Fibroblast of lung (primary cell): ENCODE measurements around the gene SLITRK6. TPM values are rescaled to one million over a fixed set of nuclear protein-coding genes. Genes with fewer than 3 reads are reported as not detected.

Experiments used
- DNase-seq, 2 donors: peaks; one replicate each; pipeline versions ENCODE4 v3.0.0 to v3.0.0-alpha.2; 2010; ENCODE audit warnings: low read depth in 2 of 2
- H2AFZ ChIP-seq: 2 replicates; pipeline ENCODE4 v1.5.1; 2012; ENCODE audit warnings: low read length, control low read depth, inconsistent platforms
- H3K27ac ChIP-seq: 2 replicates; pipeline ENCODE4 v1.5.1; 2011; ENCODE audit warnings: low read length, control low read depth; ENCODE audit not compliant: insufficient read depth
- H3K27me3 ChIP-seq: 2 replicates; pipeline ENCODE4 v1.5.1; 2011; ENCODE audit warnings: mild to moderate bottlenecking, low read length; ENCODE audit not compliant: control insufficient read depth, insufficient read depth
- H3K36me3 ChIP-seq: 2 replicates; pipeline ENCODE4 v1.5.1; 2011; ENCODE audit warnings: low read length; ENCODE audit not compliant: control insufficient read depth, insufficient read depth
- H3K4me1 ChIP-seq: 2 replicates; pipeline ENCODE4 v1.5.1; 2011; ENCODE audit warnings: low read length; ENCODE audit not compliant: control insufficient read depth, insufficient read depth; ENCODE audit errors: extremely low read depth
- H3K4me2 ChIP-seq: 2 replicates; pipeline ENCODE4 v1.5.1; 2011; ENCODE audit warnings: low read length, control low read depth; ENCODE audit not compliant: insufficient read depth; ENCODE audit errors: extremely low read depth
- H3K4me3 ChIP-seq, 4 experiments: fragments of 200-600 bp in 1 of 4; sonication (generic) in 1 of 4; replicated peaks in 1 of 4; 2 replicates each; pipeline ENCODE4 v1.5.1; 2011 to 2016; ENCODE audit warnings: low read length in 4 of 4, low read depth in 3 of 4, mild to moderate bottlenecking in 3 of 4, control low read depth in 2 of 4, inconsistent platforms in 1 of 4, mixed read lengths in 1 of 4; ENCODE audit not compliant: insufficient read depth in 1 of 4; ENCODE audit errors: control extremely low read depth in 1 of 4
- H3K79me2 ChIP-seq: 2 replicates; pipeline ENCODE4 v1.5.1; 2012; ENCODE audit warnings: mild to moderate bottlenecking, low read length, inconsistent platforms; ENCODE audit not compliant: control insufficient read depth, insufficient read depth
- H3K9ac ChIP-seq: 2 replicates; pipeline ENCODE4 v1.5.1; 2011; ENCODE audit warnings: mild to moderate bottlenecking, low read length, control low read depth; ENCODE audit not compliant: insufficient read depth
- H3K9me3 ChIP-seq: 2 replicates; pipeline ENCODE4 v1.5.1; 2012; ENCODE audit warnings: low read depth, low read length; ENCODE audit not compliant: control insufficient read depth, insufficient read depth
- H4K20me1 ChIP-seq: 2 replicates; pipeline ENCODE4 v1.5.1; 2011; ENCODE audit warnings: low read length; ENCODE audit not compliant: control insufficient read depth, insufficient read depth; ENCODE audit errors: extremely low read depth
- EZH2 ChIP-seq: IDR thresholded peaks from 2 replicates; pipeline ENCODE4 v1.5.1; 2012; ENCODE audit warnings: low read length, control low read depth, mild to moderate bottlenecking; ENCODE audit errors: missing control alignments
- polyA plus RNA-seq, 2 donors: library from polyadenylated mRNA; depleted of rRNA in 1 of 2; stranded (reverse) in 1 of 2; unstranded in 1 of 2; fragments of >200 nt; gene quantifications; 2 replicates each; pipeline ENCODE4 v1.2.1, GENCODE V29; 2011 to 2012; ENCODE audit warnings: missing spikeins in 1 of 2
- total RNA-seq: library from RNA; depleted of rRNA; stranded (reverse); fragments of >200 nt; gene quantifications from 2 replicates; pipeline ENCODE4 v1.2.1, GENCODE V29; 2014
- TF ChIP-seq, protein P1 (sequence below), 2 donors: IDR thresholded peaks in 1 of 2; conservative IDR thresholded peaks in 1 of 2; 1 replicate in 1 of 2; 2 replicates in 1 of 2; pipeline ENCODE4 v1.5.1; 2011 to 2012; ENCODE audit warnings: low read length in 2 of 2, control low read depth in 1 of 2, inconsistent platforms in 1 of 2, low read depth in 1 of 2, mild to moderate bottlenecking in 1 of 2

SLITRK6 gene
- total and polyA plus RNA-seq, 2 donors (not counting 1 experiment from before 2014, with no cell fraction given), result 3.3 to 39.5 TPM

GRCh38 chr13:85823832-85824231 lies 24.6 kb upstream of the SLITRK6 start:
- Histone ChIP-seq H3K27ac (no peak overlapping the region), H2AFZ (no peak overlapping the region), H3K9me3 (no peaks in the 10 kb centered on the region), H3K9ac (no peak overlapping the region), H3K36me3 (no peaks in the 10 kb centered on the region), H3K4me3 (no peak overlapping the region), H3K4me2 (no peak overlapping the region), H3K4me1 (no peaks in the 10 kb centered on the region), H3K79me2 (no peaks in the 10 kb centered on the region), H3K27me3 (no peaks in the 10 kb centered on the region), H4K20me1 (no peaks in the 10 kb centered on the region)
- TF ChIP-seq, protein P1, sequence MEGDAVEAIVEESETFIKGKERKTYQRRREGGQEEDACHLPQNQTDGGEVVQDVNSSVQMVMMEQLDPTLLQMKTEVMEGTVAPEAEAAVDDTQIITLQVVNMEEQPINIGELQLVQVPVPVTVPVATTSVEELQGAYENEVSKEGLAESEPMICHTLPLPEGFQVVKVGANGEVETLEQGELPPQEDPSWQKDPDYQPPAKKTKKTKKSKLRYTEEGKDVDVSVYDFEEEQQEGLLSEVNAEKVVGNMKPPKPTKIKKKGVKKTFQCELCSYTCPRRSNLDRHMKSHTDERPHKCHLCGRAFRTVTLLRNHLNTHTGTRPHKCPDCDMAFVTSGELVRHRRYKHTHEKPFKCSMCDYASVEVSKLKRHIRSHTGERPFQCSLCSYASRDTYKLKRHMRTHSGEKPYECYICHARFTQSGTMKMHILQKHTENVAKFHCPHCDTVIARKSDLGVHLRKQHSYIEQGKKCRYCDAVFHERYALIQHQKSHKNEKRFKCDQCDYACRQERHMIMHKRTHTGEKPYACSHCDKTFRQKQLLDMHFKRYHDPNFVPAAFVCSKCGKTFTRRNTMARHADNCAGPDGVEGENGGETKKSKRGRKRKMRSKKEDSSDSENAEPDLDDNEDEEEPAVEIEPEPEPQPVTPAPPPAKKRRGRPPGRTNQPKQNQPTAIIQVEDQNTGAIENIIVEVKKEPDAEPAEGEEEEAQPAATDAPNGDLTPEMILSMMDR (conservative IDR thresholded peaks at IDR 0.05 in 1 of 2, IDR thresholded peaks at IDR 0.05 in 1 of 2; ENCODE audit: low read depth in 1 of 2, low read length in 2 of 2), result no peak
- no peak for TF ChIP-seq EZH2
- no peak for DNase-seq

GRCh38 chr13:85819513-85819912 lies 20.3 kb upstream of the SLITRK6 start:
- no peak for DNase-seq
- no peak overlapping the region for H3K4me2 ChIP-seq
- TF ChIP-seq, protein P1 (conservative IDR thresholded peaks at IDR 0.05 in 1 of 2, IDR thresholded peaks at IDR 0.05 in 1 of 2; ENCODE audit: low read depth in 1 of 2, low read length in 2 of 2), result no peak
- TF ChIP-seq EZH2, result no peak

GRCh38 chr13:85816413-85816812 lies 17.2 kb upstream of the SLITRK6 start:
- TF ChIP-seq, protein P1 (conservative IDR thresholded peaks at IDR 0.05 in 1 of 2, IDR thresholded peaks at IDR 0.05 in 1 of 2; ENCODE audit: low read depth in 1 of 2, low read length in 2 of 2), result peak in 1 of 2 donors; percentile 27
- no peak for TF ChIP-seq EZH2

More at GRCh38 chr13:85819513-85819912, 20.3 kb upstream of the SLITRK6 start:
- Histone ChIP-seq H2AFZ (no peak overlapping the region), H3K27ac (no peak overlapping the region), H4K20me1 (no peaks in the 10 kb centered on the region), H3K4me3 (no peak overlapping the region), H3K36me3 (no peaks in the 10 kb centered on the region), H3K9me3 (no peaks in the 10 kb centered on the region), H3K27me3 (no peaks in the 10 kb centered on the region), H3K4me1 (no peaks in the 10 kb centered on the region), H3K9ac (no peak overlapping the region), H3K79me2 (no peaks in the 10 kb centered on the region)

More at GRCh38 chr13:85816413-85816812, 17.2 kb upstream of the SLITRK6 start:
- no peak overlapping the region for H2AFZ ChIP-seq
- H3K4me1 ChIP-seq, result no peaks in the 10 kb centered on the region
- H3K9me3 ChIP-seq, result no peaks in the 10 kb centered on the region
- no peaks in the 10 kb centered on the region for H3K79me2 ChIP-seq
- H3K4me2 ChIP-seq, result no peak overlapping the region
- H3K27me3 ChIP-seq, result no peaks in the 10 kb centered on the region
- H3K4me3 ChIP-seq, result no peak overlapping the region
- no peaks in the 10 kb centered on the region for H4K20me1 ChIP-seq
- H3K36me3 ChIP-seq, result no peaks in the 10 kb centered on the region
- no peak overlapping the region for H3K9ac ChIP-seq
- DNase-seq, result peak in 1 of 2 donors; percentile 35
- H3K27ac ChIP-seq, result no peak overlapping the region
